ENCODE results near the gene ZNF429. TPM values are rescaled to one million over a fixed set of nuclear protein-coding genes. Genes with fewer than 3 reads are reported as not detected.
"Not testable (repeated sequence)": the region's sequence is repeated elsewhere in the genome, so short reads cannot be mapped to it uniquely, and the experiment has no call there.

The ZNF429 gene
- total and polyA plus RNA-seq, 2 of the 4 experiments (the other 2 are of a cell fraction), result 4.3 to 6.4 TPM

- Histone ChIP-seq H3K4ac (ENCODE audit: low read depth, low read length) (no peak overlapping the region), H3K4me2 (ENCODE audit: low read depth, low read length) (no peak overlapping the region), H3K79me1 (ENCODE audit: low read depth in 1 of 2, low read length in 2 of 2) (no peaks in the 10 kb centered on the region), H2AK9ac (replicated peaks; ENCODE audit: low read depth, low read length, poor library complexity) (no peak overlapping the region), H3K18ac (ENCODE audit: low read depth, low read length) (no peak overlapping the region), H2AK5ac (ENCODE audit: low read depth, low read length) (no peak overlapping the region), H4K91ac (ENCODE audit: insufficient read depth, low read depth, low read length) (no peak overlapping the region), H3K9me3 (ENCODE audit: control insufficient read depth, insufficient read depth, low read length) (peaks cover 26% of the 10 kb centered on the region), H2BK20ac (ENCODE audit: low read depth, low read length) (no peak overlapping the region), H2BK5ac (ENCODE audit: low read depth, low read length, poor library complexity, severe bottlenecking) (no peak overlapping the region), H3K9ac (ENCODE audit: low read depth, low read length) (no peak overlapping the region), H2BK15ac (ENCODE audit: low read depth, low read length) (no peak overlapping the region), H3K27me3 (ENCODE audit: control insufficient read depth, insufficient read depth, low read length) (no peaks in the 10 kb centered on the region), H4K20me1 (ENCODE audit: insufficient read depth, low read length) (no peaks in the 10 kb centered on the region), H3K4me1 (ENCODE audit: control insufficient read depth, insufficient read depth, low read length) (no peaks in the 10 kb centered on the region), H2BK120ac (ENCODE audit: low read depth, low read length) (no peak overlapping the region), H3K4me3 (ENCODE audit: insufficient read depth, low read depth, low read length) (no peak overlapping the region), H3K14ac (replicated peaks; ENCODE audit: low read depth, low read length) (no peak overlapping the region), H2AFZ (replicated peaks; ENCODE audit: low read length, poor library complexity) (no peak overlapping the region), H4K8ac (ENCODE audit: low read depth in 2 of 2, low read length in 2 of 2) (no peak overlapping the region), H3K27ac (ENCODE audit: insufficient read depth, low read length) (no peak overlapping the region), H3K36me3 (ENCODE audit: control insufficient read depth, insufficient read depth, low read length) (peaks cover 9% of the 10 kb centered on the region), H3K9me1 (ENCODE audit: insufficient read depth, low read length) (no peaks in the 10 kb centered on the region), H4K5ac (ENCODE audit: low read depth, low read length) (no peak overlapping the region), H3K56ac (ENCODE audit: extremely low read depth, insufficient read depth, low read length) (no peak overlapping the region), H3K23ac (ENCODE audit: low read depth, low read length) (no peak overlapping the region)
- dilution Hi-C loops (cut with HindIII; ENCODE audit: low sequenced_read_pairs, unreplicated experiment) (no loop called here), in situ Hi-C loops (cut with MboI; ENCODE audit: low sequenced_read_pairs) (no loop called here), intact Hi-C loops (cut with micrococcal nuclease) (no loop called here)
- TF ChIP-seq CHD1 (IDR thresholded peaks at IDR 0.05; ENCODE audit: low read depth, low read length) (no peak), RCOR1 (IDR thresholded peaks at IDR 0.05; ENCODE audit: insufficient replicate concordance, low read length) (no peak), RAD21 (IDR thresholded peaks at IDR 0.05; ENCODE audit: low read length) (no peak), NFE2L2 (IDR thresholded peaks at IDR 0.05; ENCODE audit: low read depth, low read length) (no peak), CEBPB (IDR thresholded peaks at IDR 0.05; ENCODE audit: low read depth, low read length) (no peak), SMC3 (IDR thresholded peaks at IDR 0.05; ENCODE audit: low read depth, low read length) (no peak)
- no CpG with 5 or more reads among the region's 3 CpGs for WGBS, 2 experiments (ENCODE audit: extremely low coverage in 2 of 2, insufficient read length in 1 of 2)
- DNase-seq (no peak), ATAC-seq (ENCODE audit: low read depth) (no peak)
- ChIA-PET CTCF (no interaction called here), POLR2A (ENCODE audit: unreplicated experiment) (no interaction called here)
- BruUV-seq (replicated peaks), result no TSS peak
Measured at GRCh38 chr19:21532904-21533303, 27.5 kb downstream of the ZNF429 start.

GRCh38 chr19:21536741-21537290, 31.4 kb downstream of the ZNF429 start:
- CTCF ChIA-PET; H3K23ac ChIP-seq (ENCODE audit: low read depth, low read length); H3K18ac ChIP-seq (ENCODE audit: low read depth, low read length); POLR2A ChIA-PET (ENCODE audit: unreplicated experiment); H4K5ac ChIP-seq (ENCODE audit: low read depth, low read length); H3K9me1 ChIP-seq (ENCODE audit: insufficient read depth, low read length); H3K36me3 ChIP-seq (ENCODE audit: control insufficient read depth, insufficient read depth, low read length); H3K14ac ChIP-seq (replicated peaks; ENCODE audit: low read depth, low read length); H3K79me1 ChIP-seq (ENCODE audit: low read depth in 1 of 2, low read length in 2 of 2); BruUV-seq (replicated peaks); dilution Hi-C loops (cut with HindIII; ENCODE audit: low sequenced_read_pairs, unreplicated experiment); H3K4me2 ChIP-seq (ENCODE audit: low read depth, low read length); H2AFZ ChIP-seq (replicated peaks; ENCODE audit: low read length, poor library complexity); H3K27me3 ChIP-seq (ENCODE audit: control insufficient read depth, insufficient read depth, low read length); H2BK20ac ChIP-seq (ENCODE audit: low read depth, low read length); H2AK5ac ChIP-seq (ENCODE audit: low read depth, low read length); H3K4ac ChIP-seq (ENCODE audit: low read depth, low read length); H3K9ac ChIP-seq (ENCODE audit: low read depth, low read length); H3K4me3 ChIP-seq (ENCODE audit: insufficient read depth, low read depth, low read length); ATAC-seq (ENCODE audit: low read depth); H2BK120ac ChIP-seq (ENCODE audit: low read depth, low read length); H2BK15ac ChIP-seq (ENCODE audit: low read depth, low read length); H4K8ac ChIP-seq (ENCODE audit: low read depth in 2 of 2, low read length in 2 of 2); H3K27ac ChIP-seq (ENCODE audit: insufficient read depth, low read length); H3K56ac ChIP-seq (ENCODE audit: extremely low read depth, insufficient read depth, low read length); in situ Hi-C loops (cut with MboI; ENCODE audit: low sequenced_read_pairs); H2AK9ac ChIP-seq (replicated peaks; ENCODE audit: low read depth, low read length, poor library complexity); H4K20me1 ChIP-seq (ENCODE audit: insufficient read depth, low read length); H2BK5ac ChIP-seq (ENCODE audit: low read depth, low read length, poor library complexity, severe bottlenecking); DNase-seq; H4K91ac ChIP-seq (ENCODE audit: insufficient read depth, low read depth, low read length); H3K4me1 ChIP-seq (ENCODE audit: control insufficient read depth, insufficient read depth, low read length): not testable (repeated sequence)
- intact Hi-C loops (cut with micrococcal nuclease), result loop anchor here (1.0 kb wide), 1 partner anchor 12 kb away; no protein-coding TSS in a partner anchor
- no CpG with 5 or more reads among the region's 2 CpGs for WGBS, 2 experiments (ENCODE audit: extremely low coverage in 2 of 2, insufficient read length in 1 of 2)
- H3K9me3 ChIP-seq (ENCODE audit: control insufficient read depth, insufficient read depth, low read length), result peaks cover 33% of the 10 kb centered on the region
